ENCODE results near the gene DRD2.

Gene DRD2

GRCh38 chr11:113505541-113506375, 30.6 kb upstream of the DRD2 start:
- Histone ChIP-seq H3K27me3 (replicated peaks; ENCODE audit: control insufficient read depth, insufficient read depth, low read length) (no peaks in the 10 kb centered on the region; the same call in 1 of the 2 replicates), H3K4me3 (replicated peaks; ENCODE audit: low read depth, low read length) (no peak overlapping the region), H3K36me3 (ENCODE audit: control insufficient read depth, insufficient read depth, low read length) (no peaks in the 10 kb centered on the region)
- no peak for TF ChIP-seq CTCF (IDR thresholded peaks at IDR 0.05; ENCODE audit: insufficient read depth, low read length, poor library complexity, severe bottlenecking)
- no peak for DNase-seq (ENCODE audit: extremely low read depth, insufficient read length)

GRCh38 chr11:113505046-113505445, 29.8 kb upstream of the DRD2 start:
- no peaks in the 10 kb centered on the region for H3K36me3 ChIP-seq (ENCODE audit: control insufficient read depth, insufficient read depth, low read length)
- no peak for TF ChIP-seq CTCF (IDR thresholded peaks at IDR 0.05; ENCODE audit: insufficient read depth, low read length, poor library complexity, severe bottlenecking)
- no peak for DNase-seq (ENCODE audit: extremely low read depth, insufficient read length)
- no peak overlapping the region for H3K4me3 ChIP-seq (replicated peaks; ENCODE audit: low read depth, low read length)
- no peaks in the 10 kb centered on the region; the same call in 1 of the 2 replicates for H3K27me3 ChIP-seq (replicated peaks; ENCODE audit: control insufficient read depth, insufficient read depth, low read length)

GRCh38 chr11:113504586-113504985, 29.4 kb upstream of the DRD2 start:
- H3K4me3 ChIP-seq (replicated peaks; ENCODE audit: low read depth, low read length) = no peak overlapping the region
- TF ChIP-seq CTCF (IDR thresholded peaks at IDR 0.05; ENCODE audit: insufficient read depth, low read length, poor library complexity, severe bottlenecking) = no peak

GRCh38 chr11:113504071-113504470, 28.9 kb upstream of the DRD2 start:
- Histone ChIP-seq H3K4me3 (replicated peaks; ENCODE audit: low read depth, low read length) (no peak overlapping the region), H3K36me3 (ENCODE audit: control insufficient read depth, insufficient read depth, low read length) (no peaks in the 10 kb centered on the region), H3K27me3 (replicated peaks; ENCODE audit: control insufficient read depth, insufficient read depth, low read length) (no peaks in the 10 kb centered on the region; the same call in 1 of the 2 replicates)
- DNase-seq (ENCODE audit: extremely low read depth, insufficient read length) = no peak
- no peak for TF ChIP-seq CTCF (IDR thresholded peaks at IDR 0.05; ENCODE audit: insufficient read depth, low read length, poor library complexity, severe bottlenecking)

More at GRCh38 chr11:113504586-113504985, 29.4 kb upstream of the DRD2 start:
- H3K27me3 ChIP-seq (replicated peaks; ENCODE audit: control insufficient read depth, insufficient read depth, low read length) = no peaks in the 10 kb centered on the region; the same call in 1 of the 2 replicates
- DNase-seq (ENCODE audit: extremely low read depth, insufficient read length) = no peak
- H3K36me3 ChIP-seq (ENCODE audit: control insufficient read depth, insufficient read depth, low read length) = no peaks in the 10 kb centered on the region

GRCh38 chr11:113497066-113497910, 22.1 kb upstream of the DRD2 start:
- no peaks in the 10 kb centered on the region for H3K36me3 ChIP-seq (ENCODE audit: control insufficient read depth, insufficient read depth, low read length)
- no peak for TF ChIP-seq CTCF (IDR thresholded peaks at IDR 0.05; ENCODE audit: insufficient read depth, low read length, poor library complexity, severe bottlenecking)
- H3K27me3 ChIP-seq (replicated peaks; ENCODE audit: control insufficient read depth, insufficient read depth, low read length) = no peaks in the 10 kb centered on the region; the same call in none of the 2 replicates
- no peak for DNase-seq (ENCODE audit: extremely low read depth, insufficient read length)
- H3K4me3 ChIP-seq (replicated peaks; ENCODE audit: low read depth, low read length) = no peak overlapping the region

Measured in GM06990 (cell line).